Breast epithelium (tissue), 4 donors: ENCODE data around the gene GUCY2F. TPM values are rescaled to one million over a fixed set of nuclear protein-coding genes. Genes with fewer than 3 reads are reported as not detected.

Experiments used
- DNase-seq, 2 donors: peaks; one replicate each; pipeline ENCODE4 v3.0.0-alpha.2; 2019; ENCODE audit warnings: low spot score in 2 of 2
- H3K27ac ChIP-seq, 2 donors: fragments of 200-600 bp; sonication (generic) in 1 of 2; one replicate each; pipeline ENCODE4 v1.5.1; 2016 to 2019; ENCODE audit warnings: mild to moderate bottlenecking in 1 of 2
- H3K27me3 ChIP-seq, 2 donors: fragments of 200-600 bp; sonication (generic) in 1 of 2; one replicate each; pipeline versions ENCODE4 v1.5.1 to v1.6.0; 2017 to 2019; ENCODE audit warnings: control low read depth in 1 of 2, mild to moderate bottlenecking in 1 of 2
- H3K36me3 ChIP-seq: fragments of 200-600 bp; one replicate; pipeline ENCODE4 v1.5.1; 2019
- H3K4me1 ChIP-seq, 2 donors: fragments of 200-600 bp; sonication (generic); one replicate each; pipeline ENCODE4 v1.5.1; 2016 to 2019; ENCODE audit warnings: control low read depth in 1 of 2
- H3K4me3 ChIP-seq, 3 donors: fragments of 200-600 bp; sonication (generic); 1 replicate in 2 of 3; 2 replicates in 1 of 3; pipeline ENCODE4 v1.5.1; 2016 to 2019; ENCODE audit warnings: mild to moderate bottlenecking in 3 of 3, moderate library complexity in 2 of 3
- H3K9me3 ChIP-seq, 2 donors: fragments of 200-600 bp; sonication (generic) in 1 of 2; one replicate each; pipeline ENCODE4 v1.5.1; 2016 to 2019; ENCODE audit warnings: control low read depth in 1 of 2
- CTCF ChIP-seq, 3 donors: fragments of 450-650 bp; IDR thresholded peaks; one replicate each; pipeline ENCODE4 v1.5.1; 2016 to 2017; ENCODE audit warnings: antibody characterized with exemption in 3 of 3, mild to moderate bottlenecking in 3 of 3, moderate library complexity in 3 of 3
- POLR2A ChIP-seq: fragments of 450-650 bp; IDR thresholded peaks from one replicate; pipeline ENCODE4 v1.6.1; 2016; ENCODE audit warnings: antibody characterized with exemption, mild to moderate bottlenecking, moderate library complexity
- POLR2AphosphoS5 ChIP-seq, 3 donors: sonication (generic); formaldehyde crosslinking; IDR thresholded peaks; one replicate each; pipeline ENCODE4 v1.6.1; 2017; ENCODE audit warnings: antibody characterized with exemption in 3 of 3
- intact Hi-C: fragments of 100-400 bp; cut with DNase I; formaldehyde crosslinking; loops from one replicate; pipeline ENCODE4 v1.15.1; 2023; ENCODE audit warnings: low total_unique reads
- total RNA-seq, 3 donors: library from RNA; depleted of rRNA; stranded (reverse); fragments of >200 nt; gene quantifications; one replicate each; pipeline ENCODE4 v1.1.0, GENCODE V29; 2016

Gene GUCY2F
- total RNA-seq, 3 donors from 2014 or later = not detected

- intact Hi-C loops = loop anchor here (10.0 kb wide), 1 partner anchor 1645 kb away; no protein-coding TSS in a partner anchor
- peaks cover 0 to 85% of the 10 kb centered on the region in 2 donors for H3K27me3 ChIP-seq
- TF ChIP-seq POLR2A = no peak
- TF ChIP-seq CTCF (IDR thresholded peaks at IDR 0.05) = no peak
- TF ChIP-seq POLR2AphosphoS5 (IDR thresholded peaks at IDR 0.05) = no peak
Observed at GRCh38 chrX:109399831-109400230, 82.1 kb downstream of the GUCY2F start.

GRCh38 chrX:109398833-109399232 lies 83.1 kb downstream of the GUCY2F start:
- no peak for TF ChIP-seq POLR2AphosphoS5 (IDR thresholded peaks at IDR 0.05)
- no peak for TF ChIP-seq POLR2A
- TF ChIP-seq CTCF (IDR thresholded peaks at IDR 0.05) = no peak
- no peak overlapping the region for H3K27ac ChIP-seq
- H3K4me3 ChIP-seq = no peak overlapping the region
- H3K36me3 ChIP-seq = no peaks in the 10 kb centered on the region
- peaks cover 0 to 85% of the 10 kb centered on the region in 2 donors for H3K27me3 ChIP-seq
- no peaks in the 10 kb centered on the region for H3K4me1 ChIP-seq
- intact Hi-C loops = no loop called here
- no peaks in the 10 kb centered on the region for H3K9me3 ChIP-seq
- no peak for DNase-seq

More at GRCh38 chrX:109399831-109400230, 82.1 kb downstream of the GUCY2F start:
- no peak overlapping the region for H3K4me3 ChIP-seq
- no peaks in the 10 kb centered on the region for H3K9me3 ChIP-seq
- no peaks in the 10 kb centered on the region for H3K36me3 ChIP-seq
- DNase-seq = no peak
- H3K4me1 ChIP-seq = no peaks in the 10 kb centered on the region
- H3K27ac ChIP-seq = no peak overlapping the region

- H3K27me3 ChIP-seq = peaks cover 0 to 89% of the 10 kb centered on the region in 2 donors
- no peak overlapping the region for H3K27ac ChIP-seq
Observed at GRCh38 chrX:109398061-109398460, 83.8 kb downstream of the GUCY2F start.

GRCh38 chrX:109393859-109394258 lies 88.0 kb downstream of the GUCY2F start:
- Histone ChIP-seq H3K4me3 (no peak overlapping the region), H3K9me3 (no peaks in the 10 kb centered on the region), H3K36me3 (no peaks in the 10 kb centered on the region), H3K27me3 (peaks cover 0 to 78% of the 10 kb centered on the region in 2 donors), H3K4me1 (no peaks in the 10 kb centered on the region), H3K27ac (no peak overlapping the region)
- DNase-seq = no peak
- intact Hi-C loops = no loop called here
- TF ChIP-seq CTCF (IDR thresholded peaks at IDR 0.05) = no peak

More at GRCh38 chrX:109398061-109398460, 83.8 kb downstream of the GUCY2F start:
- no peak overlapping the region for H3K4me3 ChIP-seq
- no peaks in the 10 kb centered on the region for H3K36me3 ChIP-seq
- no peaks in the 10 kb centered on the region for H3K9me3 ChIP-seq
- H3K4me1 ChIP-seq = no peaks in the 10 kb centered on the region
- no peak for TF ChIP-seq POLR2AphosphoS5 (IDR thresholded peaks at IDR 0.05)
- TF ChIP-seq POLR2A = no peak
- no peak for TF ChIP-seq CTCF (IDR thresholded peaks at IDR 0.05)
- intact Hi-C loops = no loop called here
- DNase-seq = no peak

GRCh38 chrX:109392895-109393294 lies 89.0 kb downstream of the GUCY2F start:
- peaks cover 0 to 77% of the 10 kb centered on the region in 2 donors for H3K27me3 ChIP-seq
- H3K4me3 ChIP-seq = no peak overlapping the region
- H3K9me3 ChIP-seq = no peaks in the 10 kb centered on the region
- no peak for TF ChIP-seq CTCF (IDR thresholded peaks at IDR 0.05)
- no peak for TF ChIP-seq POLR2A
- no peak for TF ChIP-seq POLR2AphosphoS5 (IDR thresholded peaks at IDR 0.05)
- intact Hi-C loops = no loop called here
- no peak overlapping the region for H3K27ac ChIP-seq
- H3K4me1 ChIP-seq = no peaks in the 10 kb centered on the region
- DNase-seq = no peak
- no peaks in the 10 kb centered on the region for H3K36me3 ChIP-seq
